ENCODE measurements around the gene TMEM266. TPM values are rescaled to one million over a fixed set of nuclear protein-coding genes. Genes with fewer than 3 reads are reported as not detected.

The TMEM266 gene
- total and polyA plus RNA-seq, 4 experiments from 2014 or later: not detected

GRCh38 chr15:76152197-76152596, 92.4 kb downstream of the TMEM266 start:
- peaks cover 4 to 8% (median 7%) of the 10 kb centered on the region in 4 donors for H3K4me1 Mint-ChIP-seq
- H3K4me3 ChIP-seq (ENCODE audit: low read length in 2 of 2): no peak overlapping the region
- DNase-seq: no peak
- no peak overlapping the region for H3K4me3 Mint-ChIP-seq
- intact Hi-C loops (cut with micrococcal nuclease): loop anchor here (5.0 kb wide), 1 partner anchor 95 kb away; the partner anchor contains the start of gene TMEM266
- peaks cover 0 to 3% of the 10 kb centered on the region in 2 donors for H3K27me3 Mint-ChIP-seq
- H3K36me3 Mint-ChIP-seq: no peaks in the 10 kb centered on the region
- peaks cover 4% of the 10 kb centered on the region for H3K4me1 ChIP-seq (ENCODE audit: insufficient read depth, low read length)
- no peaks in the 10 kb centered on the region for H3K9me3 Mint-ChIP-seq
- H3K36me3 ChIP-seq (ENCODE audit: insufficient read depth, low read length): no peaks in the 10 kb centered on the region
- H3K27ac ChIP-seq (ENCODE audit: low read depth, low read length): no peak overlapping the region
- H3K27ac Mint-ChIP-seq: no peak overlapping the region
- no peaks in the 10 kb centered on the region for H3K27me3 ChIP-seq (ENCODE audit: insufficient read depth, low read length)
- CTCF ChIA-PET (ENCODE audit: partially characterized antibody): interaction anchor here (0.9 to 10.6 kb wide), 5 partner anchors 10 to 86 kb away, joined by 3 to 81 read pairs (median 3); no protein-coding TSS in a partner anchor
- POLR2A ChIA-PET (ENCODE audit: partially characterized antibody): no interaction called here
- H3K9me3 ChIP-seq (ENCODE audit: control insufficient read depth in 1 of 2, low read length in 2 of 2): no peaks in the 10 kb centered on the region

DNA sequence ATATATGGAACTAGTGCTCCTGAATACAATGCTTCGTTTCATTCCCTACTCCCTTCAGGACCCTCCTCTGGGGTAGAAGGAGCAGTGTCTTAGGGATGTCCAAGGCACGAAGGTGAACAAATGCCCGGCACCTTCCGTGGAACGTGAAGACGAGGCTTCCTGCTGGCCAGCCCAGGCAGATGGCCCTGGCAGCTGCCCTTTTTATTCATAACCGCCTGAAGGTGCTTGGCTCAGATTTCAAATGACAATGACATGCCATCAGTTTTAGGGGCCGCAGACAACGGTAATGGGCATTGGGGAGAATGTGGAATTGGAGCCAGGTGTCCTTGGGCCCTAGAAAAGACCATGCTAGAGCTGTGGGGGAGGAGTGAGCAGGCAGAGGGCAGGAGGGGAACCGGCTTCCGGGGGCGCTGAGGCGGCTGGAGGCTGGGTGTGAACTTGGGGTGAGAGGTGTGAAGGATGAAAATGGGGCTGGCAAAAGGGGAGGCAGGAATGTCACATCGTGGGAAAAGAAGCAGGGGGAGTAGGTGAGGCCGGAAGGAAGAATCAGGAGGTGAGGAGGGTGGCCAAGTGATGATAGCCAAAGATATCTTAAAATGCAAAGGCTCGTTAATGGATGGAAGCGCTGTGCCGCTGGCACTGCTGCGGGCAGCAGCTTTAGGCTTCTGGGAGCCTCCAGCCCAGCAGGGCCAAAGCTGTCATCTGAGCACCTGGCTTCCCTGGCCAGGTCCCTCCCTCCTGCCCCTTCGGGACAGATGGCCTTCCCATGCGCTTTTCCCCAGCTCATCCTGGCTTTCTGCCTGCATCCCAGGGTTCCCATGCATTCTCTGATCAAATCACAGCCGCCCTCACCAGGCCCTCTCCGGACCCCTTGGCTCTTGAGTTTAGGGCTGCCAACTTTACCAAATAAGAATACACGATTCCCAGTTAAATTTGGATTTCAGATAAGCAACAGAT, 93.7 kb downstream of the TMEM266 start:
- no peak overlapping the region for H3K4me3 Mint-ChIP-seq
- no peak overlapping the region for H3K27ac Mint-ChIP-seq
- Histone ChIP-seq H3K36me3 (ENCODE audit: insufficient read depth, low read length) (no peaks in the 10 kb centered on the region), H3K4me1 (ENCODE audit: insufficient read depth, low read length) (no peaks in the 10 kb centered on the region), H3K27me3 (ENCODE audit: insufficient read depth, low read length) (no peaks in the 10 kb centered on the region), H3K9me3 (ENCODE audit: control insufficient read depth in 1 of 2, low read length in 2 of 2) (no peaks in the 10 kb centered on the region), H3K27ac (ENCODE audit: low read depth, low read length) (no peak overlapping the region), H3K4me3 (ENCODE audit: low read length in 2 of 2) (no peak overlapping the region)
- H3K4me1 Mint-ChIP-seq: peaks cover 2 to 5% (median 4%) of the 10 kb centered on the region in 4 donors
- ChIA-PET CTCF (ENCODE audit: partially characterized antibody) (interaction anchor here (10.6 kb wide), 1 partner anchor 14 kb away, joined by 81 read pairs; no protein-coding TSS in a partner anchor), POLR2A (ENCODE audit: partially characterized antibody) (no interaction called here)
- intact Hi-C loops (cut with micrococcal nuclease): loop anchor here (5.0 kb wide), 1 partner anchor 96 kb away; the partner anchor contains the start of gene TMEM266
- H3K9me3 Mint-ChIP-seq: no peaks in the 10 kb centered on the region
- no peaks in the 10 kb centered on the region for H3K36me3 Mint-ChIP-seq
- DNase-seq: no peak
- no peaks in the 10 kb centered on the region for H3K27me3 Mint-ChIP-seq

- intact Hi-C loops (cut with micrococcal nuclease): no loop called here
- H3K4me3 ChIP-seq (ENCODE audit: low read length in 2 of 2): no peak overlapping the region
- Mint-ChIP-seq H3K9me3 (no peaks in the 10 kb centered on the region), H3K27ac (no peak overlapping the region), H3K27me3 (peaks cover 0 to 2% of the 10 kb centered on the region in 2 donors), H3K36me3 (no peaks in the 10 kb centered on the region), H3K4me1 (peaks cover 2 to 5% (median 3%) of the 10 kb centered on the region in 4 donors), H3K4me3 (no peak overlapping the region)
- no peaks in the 10 kb centered on the region for H3K9me3 ChIP-seq (ENCODE audit: control insufficient read depth in 1 of 2, low read length in 2 of 2)
- no peaks in the 10 kb centered on the region for H3K27me3 ChIP-seq (ENCODE audit: insufficient read depth, low read length)
- H3K36me3 ChIP-seq (ENCODE audit: insufficient read depth, low read length): no peaks in the 10 kb centered on the region
- H3K27ac ChIP-seq (ENCODE audit: low read depth, low read length): no peak overlapping the region
- DNase-seq: no peak
- ChIA-PET CTCF (ENCODE audit: partially characterized antibody) (interaction anchor here (1.0 to 10.6 kb wide), 2 partner anchors 12 to 17 kb away, joined by 4 to 81 read pairs; no protein-coding TSS in a partner anchor), POLR2A (ENCODE audit: partially characterized antibody) (no interaction called here)
- no peaks in the 10 kb centered on the region for H3K4me1 ChIP-seq (ENCODE audit: insufficient read depth, low read length)
Observed at GRCh38 chr15:76155731-76156130, 95.9 kb downstream of the TMEM266 start.

- no peak overlapping the region for H3K4me3 Mint-ChIP-seq
- ChIA-PET POLR2A (ENCODE audit: partially characterized antibody) (no interaction called here), CTCF (ENCODE audit: partially characterized antibody) (interaction anchor here (7.7 kb wide), 1 partner anchor 9 kb away, joined by 48 read pairs; no protein-coding TSS in a partner anchor)
- H3K9me3 Mint-ChIP-seq: no peaks in the 10 kb centered on the region
- Histone ChIP-seq H3K4me3 (ENCODE audit: low read length in 2 of 2) (no peak overlapping the region), H3K9me3 (ENCODE audit: control insufficient read depth in 1 of 2, low read length in 2 of 2) (no peaks in the 10 kb centered on the region), H3K27ac (ENCODE audit: low read depth, low read length) (no peak overlapping the region), H3K36me3 (ENCODE audit: insufficient read depth, low read length) (no peaks in the 10 kb centered on the region), H3K27me3 (ENCODE audit: insufficient read depth, low read length) (no peaks in the 10 kb centered on the region), H3K4me1 (ENCODE audit: insufficient read depth, low read length) (no peaks in the 10 kb centered on the region)
- peaks cover 0 to 2% of the 10 kb centered on the region in 2 donors for H3K27me3 Mint-ChIP-seq
- no peak for DNase-seq
- intact Hi-C loops (cut with micrococcal nuclease): no loop called here
- peak overlapping the region in 2 of 7 donors; percentile 4 to 17 for H3K27ac Mint-ChIP-seq
- H3K4me1 Mint-ChIP-seq: no peaks in the 10 kb centered on the region
- no peaks in the 10 kb centered on the region for H3K36me3 Mint-ChIP-seq
Observed at GRCh38 chr15:76158226-76158625, 98.4 kb downstream of the TMEM266 start.

GRCh38 chr15:76158815-76159214, 99.0 kb downstream of the TMEM266 start:
- Histone ChIP-seq H3K4me3 (ENCODE audit: low read length in 2 of 2) (no peak overlapping the region), H3K9me3 (ENCODE audit: control insufficient read depth in 1 of 2, low read length in 2 of 2) (no peaks in the 10 kb centered on the region), H3K4me1 (ENCODE audit: insufficient read depth, low read length) (no peaks in the 10 kb centered on the region), H3K36me3 (ENCODE audit: insufficient read depth, low read length) (no peaks in the 10 kb centered on the region), H3K27ac (ENCODE audit: low read depth, low read length) (no peak overlapping the region), H3K27me3 (ENCODE audit: insufficient read depth, low read length) (no peaks in the 10 kb centered on the region)
- Mint-ChIP-seq H3K27ac (peak overlapping the region in 1 of 7 donors; percentile 13), H3K4me1 (no peaks in the 10 kb centered on the region), H3K36me3 (no peaks in the 10 kb centered on the region), H3K4me3 (no peak overlapping the region), H3K9me3 (no peaks in the 10 kb centered on the region), H3K27me3 (peaks cover 0 to 2% of the 10 kb centered on the region in 2 donors)
- CTCF ChIA-PET (ENCODE audit: partially characterized antibody): interaction anchor here (7.7 kb wide), 1 partner anchor 10 kb away, joined by 48 read pairs; no protein-coding TSS in a partner anchor
- POLR2A ChIA-PET (ENCODE audit: partially characterized antibody): no interaction called here
- DNase-seq: no peak
- intact Hi-C loops (cut with micrococcal nuclease): no loop called here

DNA sequence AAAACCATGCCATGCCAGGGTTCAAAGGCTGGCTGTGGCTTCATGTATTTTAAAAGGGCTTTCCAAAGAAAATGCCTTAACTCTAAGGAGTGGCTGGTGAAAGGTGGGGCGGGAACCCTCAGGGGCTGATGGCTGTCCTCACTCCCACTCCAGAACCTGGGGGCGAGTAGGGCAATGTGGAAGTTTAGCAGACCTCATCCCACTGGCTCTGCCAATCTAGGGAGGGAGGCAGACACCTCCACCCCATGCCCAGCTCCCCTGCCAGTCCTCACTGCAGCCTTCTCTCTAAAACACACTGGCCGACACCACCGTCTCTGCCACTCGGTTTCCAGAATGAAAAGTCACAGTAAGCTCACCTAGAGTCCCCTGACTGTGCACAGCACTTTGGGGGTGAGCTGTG, 99.5 kb downstream of the TMEM266 start:
- POLR2A ChIA-PET (ENCODE audit: partially characterized antibody): no interaction called here
- Histone ChIP-seq H3K4me1 (ENCODE audit: insufficient read depth, low read length) (no peaks in the 10 kb centered on the region), H3K36me3 (ENCODE audit: insufficient read depth, low read length) (no peaks in the 10 kb centered on the region), H3K4me3 (ENCODE audit: low read length in 2 of 2) (no peak overlapping the region), H3K27ac (ENCODE audit: low read depth, low read length) (no peak overlapping the region), H3K9me3 (ENCODE audit: control insufficient read depth in 1 of 2, low read length in 2 of 2) (no peaks in the 10 kb centered on the region), H3K27me3 (ENCODE audit: insufficient read depth, low read length) (no peaks in the 10 kb centered on the region)
- no peak overlapping the region for H3K27ac Mint-ChIP-seq
- DNase-seq: no peak
- intact Hi-C loops (cut with micrococcal nuclease): no loop called here
- peaks cover 0 to 2% of the 10 kb centered on the region in 2 donors for H3K27me3 Mint-ChIP-seq
- no peak overlapping the region for H3K4me3 Mint-ChIP-seq
- H3K9me3 Mint-ChIP-seq: no peaks in the 10 kb centered on the region
- no peaks in the 10 kb centered on the region for H3K36me3 Mint-ChIP-seq
- no peaks in the 10 kb centered on the region for H3K4me1 Mint-ChIP-seq
- CTCF ChIA-PET (ENCODE audit: partially characterized antibody): interaction anchor here (7.7 kb wide), 1 partner anchor 10 kb away, joined by 48 read pairs; no protein-coding TSS in a partner anchor

- Mint-ChIP-seq H3K27me3 (peaks cover 0 to 2% of the 10 kb centered on the region in 2 donors), H3K4me3 (no peak overlapping the region), H3K36me3 (no peaks in the 10 kb centered on the region), H3K9me3 (no peaks in the 10 kb centered on the region), H3K4me1 (no peaks in the 10 kb centered on the region), H3K27ac (peak overlapping the region in 1 of 7 donors; percentile 77)
- H3K36me3 ChIP-seq (ENCODE audit: insufficient read depth, low read length): no peaks in the 10 kb centered on the region
- H3K27me3 ChIP-seq (ENCODE audit: insufficient read depth, low read length): no peaks in the 10 kb centered on the region
- no peak overlapping the region for H3K4me3 ChIP-seq (ENCODE audit: low read length in 2 of 2)
- no peaks in the 10 kb centered on the region for H3K4me1 ChIP-seq (ENCODE audit: insufficient read depth, low read length)
- no peak overlapping the region for H3K27ac ChIP-seq (ENCODE audit: low read depth, low read length)
- DNase-seq: no peak
- ChIA-PET POLR2A (ENCODE audit: partially characterized antibody) (no interaction called here), CTCF (ENCODE audit: partially characterized antibody) (interaction anchor here (7.7 kb wide), 1 partner anchor 12 kb away, joined by 48 read pairs; no protein-coding TSS in a partner anchor)
- H3K9me3 ChIP-seq (ENCODE audit: control insufficient read depth in 1 of 2, low read length in 2 of 2): no peaks in the 10 kb centered on the region
- intact Hi-C loops (cut with micrococcal nuclease): no loop called here
Observed at GRCh38 chr15:76160426-76161152, 100.8 kb downstream of the TMEM266 start.
